ENCODE measurements around the gene NEGR1.

The NEGR1 gene

GRCh38 chr1:71610476-71610875 lies 671.9 kb downstream of the NEGR1 start:
- DNase-seq: no peak

- DNase-seq: no peak
Measured at GRCh38 chr1:71603044-71603776, 679.1 kb downstream of the NEGR1 start.

GRCh38 chr1:71600023-71600422 lies 682.3 kb downstream of the NEGR1 start:
- no peak for DNase-seq

GRCh38 chr1:71599306-71599705 lies 683.0 kb downstream of the NEGR1 start:
- DNase-seq: no peak

GRCh38 chr1:71593523-71593922 lies 688.8 kb downstream of the NEGR1 start:
- DNase-seq: no peak

- DNase-seq: no peak
Measured at GRCh38 chr1:71592646-71593274, 689.6 kb downstream of the NEGR1 start.

GRCh38 chr1:71589005-71589404 lies 693.3 kb downstream of the NEGR1 start:
- DNase-seq: no peak

- DNase-seq: no peak
Measured at GRCh38 chr1:71587961-71588360, 694.4 kb downstream of the NEGR1 start.

- no peak for DNase-seq
Measured at GRCh38 chr1:71586030-71586429, 696.3 kb downstream of the NEGR1 start.

- no peak for DNase-seq
Measured at GRCh38 chr1:71583756-71584155, 698.6 kb downstream of the NEGR1 start.

- no peak for DNase-seq
Measured at GRCh38 chr1:71582673-71583072, 699.7 kb downstream of the NEGR1 start.

GRCh38 chr1:71577451-71578131 lies 704.7 kb downstream of the NEGR1 start:
- no peak for DNase-seq

- no peak for DNase-seq
Measured at GRCh38 chr1:71572038-71572437, 710.3 kb downstream of the NEGR1 start.

- DNase-seq: no peak
Measured at GRCh38 chr1:71566413-71566812, 715.9 kb downstream of the NEGR1 start.

GRCh38 chr1:71565831-71566230 lies 716.5 kb downstream of the NEGR1 start:
- no peak for DNase-seq

- DNase-seq: no peak
Measured at GRCh38 chr1:71565262-71565661, 717.1 kb downstream of the NEGR1 start.

- no peak for DNase-seq
Measured at GRCh38 chr1:71562298-71562697, 720.0 kb downstream of the NEGR1 start.

GRCh38 chr1:71561729-71562128 lies 720.6 kb downstream of the NEGR1 start:
- no peak for DNase-seq

- DNase-seq: no peak
Measured at GRCh38 chr1:71561206-71561605, 721.1 kb downstream of the NEGR1 start.

- no peak for DNase-seq
Measured at GRCh38 chr1:71559880-71560279, 722.5 kb downstream of the NEGR1 start.

GRCh38 chr1:71557138-71557537 lies 725.2 kb downstream of the NEGR1 start:
- no peak for DNase-seq

GRCh38 chr1:71548398-71548890 lies 733.9 kb downstream of the NEGR1 start:
- DNase-seq: no peak

- DNase-seq: no peak
Measured at GRCh38 chr1:71542155-71542554, 740.2 kb downstream of the NEGR1 start.

- no peak for DNase-seq
Measured at GRCh38 chr1:71533950-71534349, 748.4 kb downstream of the NEGR1 start.
